ENCODE data around the gene MIOX. TPM values are rescaled to one million over a fixed set of nuclear protein-coding genes. Genes with fewer than 3 reads are reported as not detected.

MIOX gene
- total RNA-seq, 4 donors from 2014 or later = not detected

DNA sequence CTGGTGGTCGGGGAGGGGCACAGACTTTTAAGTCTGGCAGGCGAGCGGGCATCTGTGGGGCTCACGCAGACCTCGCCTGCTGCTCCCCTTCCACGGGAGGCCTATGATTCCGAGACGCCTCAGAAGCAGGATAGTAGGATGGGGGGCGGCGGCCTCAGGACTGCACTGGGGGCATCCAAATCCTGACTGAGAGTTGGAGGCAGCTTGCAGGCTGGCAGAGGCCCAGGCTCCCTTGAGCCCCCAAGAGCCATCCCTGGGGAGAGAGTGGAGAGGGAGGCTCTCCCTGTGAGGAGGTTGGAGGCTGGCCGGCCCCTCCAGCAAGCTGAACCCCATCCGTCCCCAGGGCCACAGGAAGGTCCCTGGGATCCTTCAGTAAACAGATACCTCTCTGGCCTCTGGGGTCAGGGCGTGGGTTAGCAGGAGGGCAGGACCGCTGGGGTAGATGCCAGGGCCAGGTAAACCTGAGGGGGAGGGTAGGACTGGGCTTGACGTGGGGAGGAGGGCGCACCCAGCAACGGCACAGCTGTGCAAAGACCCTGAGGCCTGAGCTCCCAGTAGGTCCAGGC, 45.1 kb upstream of the MIOX start:
- TF ChIP-seq, protein P1, sequence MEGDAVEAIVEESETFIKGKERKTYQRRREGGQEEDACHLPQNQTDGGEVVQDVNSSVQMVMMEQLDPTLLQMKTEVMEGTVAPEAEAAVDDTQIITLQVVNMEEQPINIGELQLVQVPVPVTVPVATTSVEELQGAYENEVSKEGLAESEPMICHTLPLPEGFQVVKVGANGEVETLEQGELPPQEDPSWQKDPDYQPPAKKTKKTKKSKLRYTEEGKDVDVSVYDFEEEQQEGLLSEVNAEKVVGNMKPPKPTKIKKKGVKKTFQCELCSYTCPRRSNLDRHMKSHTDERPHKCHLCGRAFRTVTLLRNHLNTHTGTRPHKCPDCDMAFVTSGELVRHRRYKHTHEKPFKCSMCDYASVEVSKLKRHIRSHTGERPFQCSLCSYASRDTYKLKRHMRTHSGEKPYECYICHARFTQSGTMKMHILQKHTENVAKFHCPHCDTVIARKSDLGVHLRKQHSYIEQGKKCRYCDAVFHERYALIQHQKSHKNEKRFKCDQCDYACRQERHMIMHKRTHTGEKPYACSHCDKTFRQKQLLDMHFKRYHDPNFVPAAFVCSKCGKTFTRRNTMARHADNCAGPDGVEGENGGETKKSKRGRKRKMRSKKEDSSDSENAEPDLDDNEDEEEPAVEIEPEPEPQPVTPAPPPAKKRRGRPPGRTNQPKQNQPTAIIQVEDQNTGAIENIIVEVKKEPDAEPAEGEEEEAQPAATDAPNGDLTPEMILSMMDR (IDR thresholded peaks at IDR 0.05; ENCODE audit: low read depth) = no peak

DNA sequence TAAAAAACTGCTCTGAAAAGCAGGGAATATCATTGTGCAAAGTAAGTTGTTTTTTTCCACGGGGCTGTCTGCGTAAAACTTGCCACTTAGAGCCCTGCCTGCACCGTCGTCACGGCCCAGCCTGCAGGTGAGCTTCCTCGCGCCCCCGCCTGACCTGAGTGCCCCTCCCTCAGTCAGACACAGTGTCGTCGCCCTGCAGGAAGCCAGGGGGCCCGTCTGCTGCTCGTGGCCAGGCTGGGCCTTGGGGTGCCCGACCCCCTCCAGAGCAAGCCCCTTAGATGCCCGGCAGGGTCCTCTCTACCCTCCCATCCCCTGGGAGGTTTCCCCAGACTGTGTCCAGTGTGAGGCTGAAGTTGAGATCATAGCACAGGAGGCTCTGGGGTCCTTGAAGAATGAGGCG, 43.5 kb upstream of the MIOX start:
- TF ChIP-seq, protein P1 (IDR thresholded peaks at IDR 0.05; ENCODE audit: low read depth) = no peak

DNA sequence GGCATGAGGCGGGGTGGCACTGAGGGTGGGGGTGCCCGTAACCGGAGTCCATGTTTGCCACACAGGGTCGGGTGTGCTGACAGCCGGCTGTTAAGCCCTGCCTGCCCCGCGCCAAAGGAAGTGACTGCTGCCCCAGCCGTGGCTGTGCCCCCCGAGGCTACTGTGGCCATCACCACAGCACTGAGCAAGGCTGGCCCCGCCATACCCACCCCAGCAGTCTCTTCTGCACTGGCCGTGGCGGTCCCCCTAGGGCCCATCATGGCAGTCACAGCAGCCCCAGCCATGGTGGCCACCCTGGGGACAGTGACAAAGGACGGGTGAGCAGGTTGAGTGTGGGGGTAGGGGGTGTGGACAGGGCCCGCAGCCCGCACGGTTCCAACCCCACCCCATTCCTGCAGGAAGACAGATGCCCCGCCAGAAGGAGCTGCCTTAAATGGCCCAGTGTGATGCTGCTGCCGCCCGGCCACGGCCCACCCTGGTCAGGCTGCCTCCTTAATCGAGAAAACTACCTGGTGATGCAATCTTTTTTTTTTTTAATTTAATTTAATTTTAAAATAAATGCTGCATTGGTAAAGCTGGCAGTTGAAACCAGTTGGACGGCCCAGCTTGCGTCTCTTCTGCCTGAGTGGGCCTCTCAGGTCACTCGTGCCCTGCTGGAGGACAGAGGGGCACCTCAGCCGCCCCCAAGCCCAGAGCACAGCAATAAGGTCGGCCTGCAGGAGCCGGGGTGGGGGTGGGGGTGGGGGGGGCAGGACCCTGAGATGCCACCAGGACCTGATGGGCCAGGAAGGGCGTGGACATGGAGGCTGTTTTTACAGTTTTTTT, 42.6 kb upstream of the MIOX start:
- TF ChIP-seq, protein P1 (IDR thresholded peaks at IDR 0.05; ENCODE audit: low read depth) = no peak

DNA sequence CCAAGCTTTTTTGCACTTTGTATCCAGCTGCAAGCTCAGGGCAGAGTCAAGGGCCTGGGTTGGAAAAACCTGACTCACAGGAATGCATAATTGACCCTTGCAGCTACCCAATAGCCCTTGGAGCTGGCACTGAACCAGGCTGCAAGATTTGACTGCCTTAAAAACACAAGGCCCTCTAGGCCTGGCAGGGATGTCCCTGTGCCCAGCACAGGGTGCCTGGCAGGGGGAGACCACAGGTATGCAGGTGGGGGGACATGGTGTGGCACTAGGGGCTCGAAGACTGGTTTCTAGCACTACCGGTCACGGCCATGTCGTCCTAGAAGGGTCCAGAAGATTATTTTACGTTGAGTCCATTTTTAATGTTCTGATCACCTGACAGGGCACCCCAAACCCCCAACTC, 42.0 kb upstream of the MIOX start:
- TF ChIP-seq, protein P1 (IDR thresholded peaks at IDR 0.05; ENCODE audit: low read depth) = no peak

DNA sequence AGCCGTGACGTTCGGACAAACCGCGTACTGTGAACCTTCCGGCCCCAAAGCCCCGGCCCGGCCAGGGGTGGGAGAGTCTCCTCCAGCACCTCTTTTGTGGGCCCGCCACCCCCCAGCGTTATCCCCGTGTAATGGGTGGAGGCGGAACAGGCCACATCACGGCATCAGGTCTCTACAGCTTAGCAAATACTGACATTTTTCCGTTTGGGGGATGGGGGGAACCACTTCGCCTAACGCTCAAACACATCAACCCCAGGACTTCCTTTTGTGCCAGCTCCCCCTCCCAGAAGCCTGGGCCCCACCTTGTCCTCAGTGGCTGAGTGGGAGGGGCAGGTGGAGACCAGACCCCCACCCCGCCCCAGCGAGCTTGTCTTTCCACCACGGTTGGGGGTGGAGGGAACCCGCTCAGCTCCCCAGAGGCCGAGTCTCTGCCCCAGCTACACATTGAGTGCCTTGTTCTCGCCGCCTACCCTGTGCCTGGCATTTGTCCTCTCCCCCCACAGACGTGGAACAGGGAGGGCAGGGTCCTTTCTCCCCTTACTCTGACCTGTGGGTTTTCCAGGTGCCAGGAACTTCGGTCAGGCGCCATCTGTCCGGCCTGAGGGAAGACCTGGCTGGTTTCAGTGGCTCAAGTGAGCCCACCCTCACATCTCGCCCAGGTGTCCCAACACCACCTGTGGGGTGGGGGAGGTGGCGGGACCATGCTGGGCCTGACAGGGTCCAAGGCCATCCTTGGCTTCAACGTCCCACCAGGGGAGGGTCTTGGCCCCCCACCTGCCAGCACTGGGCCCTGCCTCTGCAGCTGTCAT, 41.4 kb upstream of the MIOX start:
- TF ChIP-seq, protein P1 (IDR thresholded peaks at IDR 0.05; ENCODE audit: low read depth) = no peak

DNA sequence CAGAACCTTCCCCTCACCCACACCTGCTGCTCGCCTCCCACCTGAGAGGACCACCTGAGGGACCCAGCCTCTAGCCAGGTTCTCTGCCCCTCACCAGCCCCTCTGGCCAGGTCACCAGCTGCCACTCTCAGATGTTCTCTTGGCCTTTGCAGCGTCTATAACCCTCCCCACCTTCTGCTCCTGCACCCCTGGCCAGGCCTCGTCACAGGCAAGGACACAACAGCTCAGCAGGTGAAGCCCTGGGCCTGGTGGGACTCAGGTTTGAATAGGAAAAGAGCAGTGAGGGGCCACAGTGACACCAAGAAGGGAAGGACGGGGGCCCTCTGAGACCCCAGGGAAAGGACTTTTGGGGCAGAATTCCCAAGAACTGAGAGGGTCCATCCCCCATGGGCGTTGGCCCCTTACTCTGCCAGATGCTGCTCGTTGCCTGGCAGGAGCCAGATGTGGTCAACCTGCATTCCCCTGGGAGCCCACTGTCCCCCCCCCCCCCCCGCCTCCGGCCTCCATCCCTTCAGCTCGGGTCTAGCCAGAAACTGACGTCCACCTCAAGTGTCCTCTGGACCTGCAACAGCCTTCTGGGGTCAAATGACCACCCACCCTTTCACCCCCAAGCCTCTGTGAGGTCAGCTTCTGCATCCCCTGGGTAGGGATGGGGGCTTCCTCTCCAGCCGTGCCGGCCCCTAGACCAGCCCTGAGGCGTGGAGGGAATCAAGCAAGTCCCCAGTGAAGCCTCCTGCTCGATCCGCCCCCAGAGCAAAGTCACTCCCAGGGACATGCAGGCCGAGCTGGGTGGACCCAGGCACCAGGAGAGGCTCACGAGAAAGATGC, 40.6 kb upstream of the MIOX start:
- TF ChIP-seq, protein P1 (IDR thresholded peaks at IDR 0.05; ENCODE audit: low read depth) = no peak
